K562 (cell line): ENCODE results near the gene COQ8B. TPM values are rescaled to one million over a fixed set of nuclear protein-coding genes. Genes with fewer than 3 reads are reported as not detected.
A peak's percentile ranks its signal among the peaks of the same experiment; 100 is the strongest.

Experiments used
- ATAC-seq: fragments of 200-7000 bp; cut with Tn5 transposase; 3 replicates; pipeline ENCODE4 v1.9.1; 2020; ENCODE audit warnings: moderate library complexity
- BruUV-seq: library from RNA; stranded (reverse); fragments of 400-500 nt; replicated peaks from 2 replicates; lab custom pipeline; 2021; lab: Mats Ljungman, UMichigan
- CTCF ChIA-PET: fragments of 300-600 bp; formaldehyde crosslinking; extraction: SDS; loops from one replicate; lab custom pipeline; 2021; ENCODE audit warnings: low intra/inter-chr PET ratio; lab: Yijun Ruan, JAX
- POLR2A ChIA-PET: fragments of 300-600, 350-650 bp; sonication (Branson Sonifier 250); formaldehyde crosslinking; extraction: SDS; loops from one replicate; lab custom pipeline; 2021; ENCODE audit warnings: antibody characterized with exemption, inconsistent platforms; lab: Yijun Ruan, JAX
- DNase-seq, 4 experiments: peaks; one replicate each; pipeline versions ENCODE4 v3.0.0 to v3.0.0-alpha.2; 2011 to 2018; ENCODE audit warnings: low spot score in 3 of 4, mixed read lengths in 3 of 4; ENCODE audit errors: extremely low read depth in 1 of 4
- FAIRE-seq: peaks from 2 replicates; lab custom pipeline; 2011; peaks lifted over from hg19 to GRCh38; lab: Jason Lieb, UNC
- H2AFZ ChIP-seq: 2 replicates; pipeline ENCODE4 v1.6.0; 2011; ENCODE audit warnings: low read depth, low read length, control low read depth, inconsistent platforms
- H3K27ac ChIP-seq: fragments of 200-600 bp; 3 replicates; pipeline ENCODE4 v1.8.0; 2011; ENCODE audit warnings: low read depth, mild to moderate bottlenecking, control low read depth, inconsistent platforms, low read length, moderate library complexity, mixed read lengths; ENCODE audit errors: extremely low read depth
- H3K27me3 ChIP-seq, 2 experiments: fragments of 300-600 bp in 1 of 2; 2 replicates in 1 of 2; 3 replicates in 1 of 2; pipeline versions ENCODE4 v1.6.0 to v1.8.0; 2011; ENCODE audit warnings: inconsistent platforms in 2 of 2, low read length in 2 of 2, mild to moderate bottlenecking in 1 of 2, mixed read lengths in 1 of 2, moderate library complexity in 1 of 2; ENCODE audit not compliant: control insufficient read depth in 2 of 2, insufficient read depth in 2 of 2
- H3K36me3 ChIP-seq: fragments of 300-600 bp; 3 replicates; pipeline ENCODE4 v1.8.0; 2011; ENCODE audit warnings: mild to moderate bottlenecking, low read length, inconsistent platforms; ENCODE audit not compliant: control insufficient read depth, insufficient read depth
- H3K4me1 ChIP-seq, 2 experiments: fragments of 200-600 bp in 1 of 2; replicated peaks in 1 of 2; 2 replicates in 1 of 2; 3 replicates in 1 of 2; pipeline versions ENCODE4 v1.5.1 to v1.8.0; 2011; ENCODE audit warnings: inconsistent platforms in 2 of 2, low read length in 2 of 2, mild to moderate bottlenecking in 1 of 2, mixed read lengths in 1 of 2, moderate library complexity in 1 of 2; ENCODE audit not compliant: control insufficient read depth in 2 of 2, insufficient read depth in 2 of 2
- H3K4me2 ChIP-seq: 2 replicates; pipeline ENCODE4 v1.6.1; 2011; ENCODE audit warnings: low read length, control low read depth, inconsistent platforms, mixed read lengths; ENCODE audit not compliant: insufficient read depth
- H3K4me3 ChIP-seq: fragments of 200-600 bp; sonication (generic), shearing (Covaris generic); 2 replicates; pipeline ENCODE4 v1.5.1; 2016; ENCODE audit warnings: control low read depth, inconsistent platforms
- H3K79me2 ChIP-seq: fragments of 200-600 bp; 3 replicates; pipeline ENCODE4 v1.8.0; 2011; ENCODE audit warnings: low read length, inconsistent platforms; ENCODE audit not compliant: control insufficient read depth, insufficient read depth
- H3K9ac ChIP-seq, 2 experiments: 2 replicates each; pipeline versions ENCODE4 v1.6.0 to v1.6.1; 2011; ENCODE audit warnings: low read depth in 2 of 2, low read length in 2 of 2, control low read depth in 1 of 2, inconsistent platforms in 1 of 2, mild to moderate bottlenecking in 1 of 2, mixed read lengths in 1 of 2; ENCODE audit not compliant: insufficient read depth in 1 of 2
- H3K9me1 ChIP-seq: one replicate; pipeline ENCODE4 v1.6.0; 2011; ENCODE audit warnings: inconsistent platforms, mild to moderate bottlenecking, low read length, moderate library complexity; ENCODE audit not compliant: control insufficient read depth, insufficient read depth
- H3K9me3 ChIP-seq: replicated peaks from 2 replicates; pipeline ENCODE4 v1.5.1; 2011; ENCODE audit warnings: low read depth, low read length, inconsistent platforms; ENCODE audit not compliant: control insufficient read depth, insufficient read depth
- H4K20me1 ChIP-seq: replicated peaks from 2 replicates; pipeline ENCODE4 v1.6.1; 2011; ENCODE audit warnings: low read length, inconsistent platforms, mixed read lengths; ENCODE audit not compliant: control insufficient read depth, insufficient read depth
- CEBPG ChIP-seq, 3 experiments: fragments of 200-800 bp in 1 of 3; sonication (Bioruptor generic) in 1 of 3; sonication (generic) in 1 of 3; formaldehyde crosslinking in 1 of 3; IDR thresholded peaks in 2 of 3; conservative IDR thresholded peaks in 1 of 3; 2 replicates each; pipeline versions ENCODE4 v1.6.1 to v1.8.0; 2016 to 2022; ENCODE audit warnings: missing compliant biosample characterization in 2 of 3, missing genetic modification characterization in 2 of 3, mild to moderate bottlenecking in 1 of 3, missing genetic modification reagents in 1 of 3
- ELF1 ChIP-seq: fragments of 200-800 bp; sonication (Bioruptor generic); IDR thresholded peaks from 2 replicates; pipeline ENCODE4 v1.6.1; 2016; ENCODE audit warnings: missing genetic modification characterization, missing compliant biosample characterization
- GATA2 ChIP-seq: sonication (generic); formaldehyde crosslinking; IDR thresholded peaks from 2 replicates; pipeline ENCODE4 v1.4.0; 2020; ENCODE audit warnings: mild to moderate bottlenecking, missing genetic modification reagents
- MLLT1 ChIP-seq, 2 experiments: fragments of 450-650 bp; IDR thresholded peaks; 2 replicates each; pipeline ENCODE4 v1.6.1; 2016
- NFXL1 ChIP-seq: fragments of 450-650 bp; formaldehyde crosslinking; IDR thresholded peaks from 2 replicates; pipeline ENCODE4 v1.4.0; 2021; ENCODE audit warnings: mild to moderate bottlenecking
- SRSF7 ChIP-seq: fragments of 200-400 bp; formaldehyde crosslinking; optimal IDR thresholded peaks from 2 replicates; pipeline ENCODE3; 2017; ENCODE audit warnings: mild to moderate bottlenecking, low read depth, low read length
- TAF9B ChIP-seq: fragments of 450-650 bp; IDR thresholded peaks from 2 replicates; pipeline ENCODE4 v1.6.1; 2018; ENCODE audit warnings: mild to moderate bottlenecking; ENCODE audit not compliant: partially characterized antibody
- ZBTB17 ChIP-seq: fragments of 450-650 bp; formaldehyde crosslinking; IDR thresholded peaks from 2 replicates; pipeline ENCODE4 v1.4.0; 2020; ENCODE audit warnings: mild to moderate bottlenecking
- WGBS: fragments of 100-300 bp; shearing (Covaris generic); methylation state at CpG from one replicate; pipeline ENCODE4 v1.1.6; 2016; ENCODE audit warnings: low coverage, mixed read lengths; ENCODE audit not compliant: insufficient coverage; ENCODE audit errors: missing lambda C conversion rate; 5-methylcytosine and 5-hydroxymethylcytosine counted together
- in situ Hi-C: fragments of 300-500 bp; cut with MboI; formaldehyde crosslinking; loops from 4 replicates; pipeline ENCODE4 v1.15.0; 2018; ENCODE audit warnings: inconsistent platforms, mixed read lengths
- intact Hi-C: fragments of 100-400 bp; cut with micrococcal nuclease; formaldehyde crosslinking; loops from 2 replicates; pipeline ENCODE4 v1.14.2; 2022
- polyA plus RNA-seq, 8 experiments: library from polyadenylated mRNA; depleted of rRNA in 4 of 8; stranded (reverse) in 5 of 8; unstranded in 3 of 8; fragments of >200 nt; fragmentation: Nextera tagmentation in 2 of 8; fragmentation: Illumina TruSeq in 1 of 8; extraction: Ambion mirVana in 2 of 8; extraction: Trizol in 1 of 8; gene quantifications; 2 replicates each; pipeline versions ENCODE4 v1.2.1 to v1.2.3, GENCODE V29; 2011 to 2014; ENCODE audit warnings: inconsistent platforms in 1 of 8, missing spikeins in 1 of 8
- total RNA-seq, 7 experiments: library from RNA; depleted of rRNA in 6 of 7; stranded (reverse); fragments of >200 nt in 6 of 7; fragmentation: Illumina TruSeq in 2 of 7; extraction: Trizol in 2 of 7; gene quantifications; 2 replicates each; pipeline versions ENCODE4 v1.2.1 to v1.2.3, GENCODE V29; 2011 to 2021; ENCODE audit warnings: low replicate concordance in 1 of 7

Gene COQ8B
- total and polyA plus RNA-seq, 9 of the 15 experiments (the other 6 are each of a cell fraction or from before 2014, with no cell fraction given) = 0.41 to 32.3 (median 12.9) TPM

- ATAC-seq = no peak
- WGBS = 76% methylated on average over 2 of the region's 2 CpGs
- peaks cover 93% of the 10 kb centered on the region for H3K36me3 ChIP-seq
- CTCF ChIA-PET = no interaction called here
- no peak for TF ChIP-seq ELF1 (tag)
- no peak for TF ChIP-seq SRSF7
- no peak for TF ChIP-seq TAF9B
- no peak for TF ChIP-seq CEBPG (CRISPR knock-in tag; IDR thresholded peaks at IDR 0.05)
- TF ChIP-seq CEBPG (tag; conservative IDR thresholded peaks at IDR 0.05 in 1 of 2, IDR thresholded peaks at IDR 0.05 in 1 of 2) = no peak
- peak; percentile 56; the same call in 1 of the 2 replicates for TF ChIP-seq ZBTB17 (CRISPR knock-in tag)
- TF ChIP-seq MLLT1 (IDR thresholded peaks at IDR 0.05) = 0 out of 4 replicates have a peak, but pooled peaks of 1 of the 2 experiments have one; percentile 48
- TF ChIP-seq GATA2 (CRISPR knock-in tag) = no peak
- no peak for TF ChIP-seq NFXL1 (CRISPR knock-in tag)
- TF ChIP-seq, all 486 proteins: peak for 2
- POLR2A ChIA-PET = no interaction called here
- Histone ChIP-seq H2AFZ (no peak overlapping the region), H3K9me1 (no peaks in the 10 kb centered on the region), H3K9me3 (peaks cover 17% of the 10 kb centered on the region), H3K9ac (no peak overlapping the region), H4K20me1 (no peaks in the 10 kb centered on the region), H3K27ac (no peak overlapping the region), H3K79me2 (no peaks in the 10 kb centered on the region), H3K4me3 (no peak overlapping the region), H3K4me2 (no peak overlapping the region), H3K4me1 (peaks cover 1 to 11% of the 10 kb centered on the region in 2 experiments; a peak in 4 of 5 replicates), H3K27me3 (no peaks in the 10 kb centered on the region)
- DNase-seq (no peak), FAIRE-seq (no peak)
- in situ Hi-C loops = no loop called here
- BruUV-seq = no TSS peak
- intact Hi-C loops = no loop called here
Observed at GRCh38 chr19:40672038-40672437, 44.6 kb downstream of the COQ8B start.
